Cardiac fibroblast (primary cell): Measurements from ENCODE around the gene LOXL1.

Source experiments
- DNase-seq, 2 donors: peaks; one replicate each; pipeline versions ENCODE4 v3.0.0 to v3.0.0-alpha.2; 2010; ENCODE audit warnings: low read depth in 2 of 2
- H3K4me3 ChIP-seq, 2 donors: replicated peaks in 1 of 2; 1 replicate in 1 of 2; 2 replicates in 1 of 2; pipeline ENCODE4 v1.5.1; 2011; ENCODE audit warnings: low read depth in 2 of 2, low read length in 2 of 2, mild to moderate bottlenecking in 2 of 2, moderate library complexity in 1 of 2
- TF ChIP-seq, protein P1 (sequence below): IDR thresholded peaks from one replicate; pipeline ENCODE4 v1.5.1; 2011; ENCODE audit warnings: low read depth, mild to moderate bottlenecking, low read length, inconsistent platforms

The LOXL1 gene

DNA sequence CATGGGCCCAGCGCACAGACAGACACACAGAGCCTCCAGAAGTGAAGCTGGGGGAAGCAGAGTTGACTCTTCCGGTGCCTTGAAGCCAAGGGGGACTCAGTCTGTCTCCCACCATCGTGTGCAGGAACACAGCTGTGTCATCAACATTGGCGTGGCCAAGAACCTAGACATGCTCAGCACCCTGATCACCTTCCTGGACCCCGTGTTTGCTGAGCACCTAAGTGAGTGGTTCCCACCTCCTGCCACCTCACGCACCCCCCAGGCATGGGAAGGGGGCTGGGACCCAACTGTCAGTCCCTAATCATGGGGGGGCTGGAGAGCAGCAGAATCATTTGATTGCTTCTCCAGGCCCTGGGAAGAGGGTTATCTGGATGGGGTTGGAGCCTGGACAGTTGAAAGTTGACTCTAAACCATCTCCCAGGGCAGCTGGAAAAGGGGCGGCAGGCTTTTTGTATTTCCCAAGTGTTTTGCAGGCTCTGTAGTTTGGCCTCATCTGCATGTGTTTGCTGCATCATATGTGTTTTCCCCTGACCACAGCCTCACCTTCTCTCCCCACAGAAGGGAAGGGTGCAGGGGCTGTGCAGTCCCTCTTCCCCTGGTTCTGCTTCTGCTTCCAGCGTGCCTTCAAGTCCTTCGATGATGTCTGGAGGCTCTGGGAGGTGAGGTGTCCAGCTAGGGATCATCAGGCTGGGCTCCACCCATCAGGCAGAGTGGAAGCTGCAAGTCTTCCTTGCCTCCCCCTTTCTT, 40.1 kb upstream of the LOXL1 start:
- no peak for DNase-seq
- TF ChIP-seq, protein P1, sequence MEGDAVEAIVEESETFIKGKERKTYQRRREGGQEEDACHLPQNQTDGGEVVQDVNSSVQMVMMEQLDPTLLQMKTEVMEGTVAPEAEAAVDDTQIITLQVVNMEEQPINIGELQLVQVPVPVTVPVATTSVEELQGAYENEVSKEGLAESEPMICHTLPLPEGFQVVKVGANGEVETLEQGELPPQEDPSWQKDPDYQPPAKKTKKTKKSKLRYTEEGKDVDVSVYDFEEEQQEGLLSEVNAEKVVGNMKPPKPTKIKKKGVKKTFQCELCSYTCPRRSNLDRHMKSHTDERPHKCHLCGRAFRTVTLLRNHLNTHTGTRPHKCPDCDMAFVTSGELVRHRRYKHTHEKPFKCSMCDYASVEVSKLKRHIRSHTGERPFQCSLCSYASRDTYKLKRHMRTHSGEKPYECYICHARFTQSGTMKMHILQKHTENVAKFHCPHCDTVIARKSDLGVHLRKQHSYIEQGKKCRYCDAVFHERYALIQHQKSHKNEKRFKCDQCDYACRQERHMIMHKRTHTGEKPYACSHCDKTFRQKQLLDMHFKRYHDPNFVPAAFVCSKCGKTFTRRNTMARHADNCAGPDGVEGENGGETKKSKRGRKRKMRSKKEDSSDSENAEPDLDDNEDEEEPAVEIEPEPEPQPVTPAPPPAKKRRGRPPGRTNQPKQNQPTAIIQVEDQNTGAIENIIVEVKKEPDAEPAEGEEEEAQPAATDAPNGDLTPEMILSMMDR: no peak
- H3K4me3 ChIP-seq: no peak overlapping the region

DNA sequence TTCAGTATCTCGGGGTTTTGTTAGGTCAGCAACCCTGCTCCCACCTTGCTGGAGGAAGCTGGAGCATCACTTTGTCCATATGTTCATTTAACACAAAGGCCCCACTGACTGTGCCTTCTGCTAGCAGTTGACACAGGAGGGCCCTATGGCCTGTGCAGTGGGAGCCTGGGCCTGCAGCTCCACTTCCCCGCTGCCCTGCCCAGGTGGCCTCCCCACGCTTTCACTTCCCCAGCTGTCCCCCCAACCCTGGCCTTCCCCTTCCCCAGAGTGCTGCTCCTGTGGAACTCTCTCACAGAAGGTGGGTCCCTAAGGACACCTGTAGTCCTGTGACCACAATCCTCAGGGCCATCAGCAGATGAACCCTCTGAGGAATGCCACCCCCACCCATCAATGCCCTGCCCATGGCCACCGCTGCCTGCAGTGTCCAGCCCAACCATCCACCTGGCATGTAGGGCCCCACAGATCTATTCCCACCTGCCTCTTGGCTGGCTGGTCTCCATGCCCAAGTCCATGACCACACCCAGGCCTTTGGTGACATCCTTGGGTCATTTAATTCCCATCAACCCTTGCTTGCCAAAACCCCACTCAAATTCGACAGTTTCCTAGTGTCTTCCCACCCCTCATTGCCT, 39.4 kb upstream of the LOXL1 start:
- TF ChIP-seq, protein P1: no peak
- H3K4me3 ChIP-seq: no peak overlapping the region
- DNase-seq: no peak

DNA sequence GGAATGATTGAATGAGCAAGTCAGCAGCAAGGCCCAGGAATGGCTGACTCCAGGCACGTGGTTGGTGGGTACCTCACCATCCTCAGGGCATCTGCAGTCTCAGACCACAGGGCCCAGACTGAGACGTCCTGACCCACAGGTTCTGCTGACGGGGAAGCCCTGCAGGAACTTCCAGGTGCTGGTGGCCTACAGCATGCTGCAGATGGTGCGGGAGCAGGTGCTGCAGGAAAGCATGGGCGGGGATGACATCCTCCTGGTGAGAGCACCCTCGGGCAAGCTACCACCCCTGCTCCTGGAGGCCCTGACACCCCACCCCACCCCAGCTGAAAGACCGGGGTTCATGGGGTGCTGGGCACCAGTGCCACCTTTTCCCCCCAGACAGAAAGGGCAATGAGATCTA, 38.8 kb upstream of the LOXL1 start:
- no peak overlapping the region for H3K4me3 ChIP-seq
- DNase-seq: no peak
- TF ChIP-seq, protein P1: no peak

DNA sequence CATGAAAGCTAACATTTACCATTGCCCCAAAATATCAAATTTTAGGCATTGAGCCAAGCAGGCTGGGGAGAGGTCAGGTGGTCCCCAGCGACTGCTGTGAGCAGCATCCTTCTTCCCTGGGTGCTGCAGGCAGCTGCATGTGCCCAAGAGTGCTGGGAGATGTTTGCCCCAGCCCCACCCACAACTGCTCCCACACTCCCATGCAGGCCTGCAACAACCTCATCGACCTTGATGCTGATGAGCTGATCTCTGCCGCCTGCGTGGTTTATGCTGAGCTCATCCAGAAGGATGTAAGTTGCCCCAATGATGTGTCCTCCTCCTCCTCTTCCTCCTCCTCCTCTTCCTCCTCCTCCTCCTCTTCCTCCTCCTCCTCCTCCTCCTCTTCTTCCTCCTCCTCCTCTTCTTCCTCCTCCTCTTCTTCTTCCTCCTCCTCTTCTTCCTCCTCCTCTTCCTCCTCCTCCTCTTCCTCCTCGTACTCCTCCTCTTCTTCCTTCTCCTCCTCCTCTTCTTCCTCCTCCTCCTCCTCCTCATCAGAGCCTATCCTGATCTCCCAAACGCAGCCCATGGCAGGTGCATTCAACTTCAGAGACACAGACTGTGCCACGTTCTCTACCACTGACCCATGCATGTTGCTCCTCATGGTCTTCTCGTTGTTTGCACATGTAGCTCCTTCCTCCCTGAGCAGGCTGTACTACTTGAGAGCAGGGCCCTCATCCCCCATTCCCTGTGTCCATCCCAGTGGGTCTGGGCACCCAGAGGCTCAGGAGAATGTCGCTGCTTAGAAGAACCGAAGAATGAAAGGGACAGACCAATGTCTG, 37.8 kb upstream of the LOXL1 start:
- TF ChIP-seq, protein P1: no peak
- H3K4me3 ChIP-seq: no peak overlapping the region
- DNase-seq: no peak

DNA sequence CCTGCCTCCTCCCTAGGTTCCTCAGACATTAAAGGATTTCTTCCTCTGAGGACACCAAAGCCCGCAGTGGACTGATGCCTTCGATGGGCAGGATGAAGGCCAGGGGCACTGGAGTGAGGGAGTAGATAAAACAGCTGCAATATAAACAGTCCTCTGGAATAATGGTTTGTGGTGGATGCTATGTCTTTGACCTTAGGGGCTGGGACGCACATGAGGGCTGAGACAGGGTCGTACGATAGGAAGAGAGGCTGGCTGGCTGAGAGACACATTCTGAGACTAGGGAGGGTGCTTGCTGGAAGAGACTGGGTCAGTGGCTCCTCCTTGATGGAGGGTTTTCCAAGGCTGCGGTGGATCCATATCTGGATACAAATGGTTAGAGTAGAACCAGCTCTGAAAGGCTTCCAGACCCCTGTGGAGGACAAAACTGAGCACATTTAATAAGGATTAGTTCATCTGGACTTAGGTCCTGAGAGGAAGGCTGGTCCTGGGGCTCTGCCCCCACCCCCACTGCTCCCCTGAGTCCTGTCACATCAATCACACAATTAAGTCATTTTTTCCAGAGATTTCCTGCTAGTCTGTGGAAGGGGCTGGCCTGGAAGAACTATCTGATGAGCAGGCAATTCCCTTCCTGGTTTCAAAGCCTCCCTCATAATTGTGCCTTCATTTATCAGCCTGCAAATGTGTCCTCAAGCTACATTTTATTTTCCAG, 37.1 kb upstream of the LOXL1 start:
- no peak overlapping the region for H3K4me3 ChIP-seq
- DNase-seq: no peak
- TF ChIP-seq, protein P1: no peak

DNA sequence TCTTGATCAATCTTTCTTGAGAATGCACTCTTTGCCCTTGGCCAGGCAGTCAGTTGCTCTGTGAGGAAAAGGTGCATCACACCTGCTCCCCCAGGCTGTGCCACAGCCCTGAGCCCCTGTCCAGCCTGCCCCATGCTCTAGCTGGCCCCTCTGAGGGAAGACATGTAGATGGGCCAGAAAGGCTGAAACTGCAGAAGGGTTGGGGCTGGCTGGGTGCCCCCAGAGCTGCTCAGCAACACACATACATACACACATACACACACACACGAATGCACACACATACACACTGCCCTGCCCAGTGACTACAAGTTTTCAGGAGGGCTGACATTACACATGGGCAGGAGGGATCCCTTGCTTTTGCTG, 36.5 kb upstream of the LOXL1 start:
- no peak for DNase-seq
- H3K4me3 ChIP-seq: no peak overlapping the region
- TF ChIP-seq, protein P1: no peak
